ENCODE results near the gene PREB.

PREB gene

DNA sequence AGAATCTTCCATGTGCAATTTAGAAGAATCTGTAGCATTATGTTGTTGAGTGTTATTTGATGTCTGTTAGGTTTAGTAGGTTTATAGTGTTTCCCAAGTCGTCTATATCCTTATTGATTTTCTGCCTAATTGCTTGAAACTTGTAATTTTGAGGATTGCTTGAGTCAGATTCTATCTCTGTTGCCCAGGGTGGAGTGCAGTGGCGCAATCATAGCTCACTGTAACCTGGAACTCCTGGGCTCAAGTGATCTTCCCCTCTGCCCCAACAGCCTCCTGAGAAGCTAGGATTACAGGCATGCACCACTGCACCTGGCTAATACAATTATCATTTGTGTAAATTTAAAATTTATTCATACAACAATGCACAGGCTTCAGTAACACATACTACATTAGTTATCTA, 11.2 kb upstream of the PREB start:
- H3K9me3 Mint-ChIP-seq = peaks cover 0 to 2% of the 10 kb centered on the region in 2 donors
- no peak overlapping the region for H3K4me3 Mint-ChIP-seq
- H3K4me1 Mint-ChIP-seq = no peaks in the 10 kb centered on the region
- ATAC-seq (replicated peaks) = no peak
- H3K36me3 Mint-ChIP-seq = no peaks in the 10 kb centered on the region
- H3K27me3 Mint-ChIP-seq = peaks cover 12 to 30% of the 10 kb centered on the region in 2 donors
- H3K27ac Mint-ChIP-seq = no peak overlapping the region
- no peak for DNase-seq

DNA sequence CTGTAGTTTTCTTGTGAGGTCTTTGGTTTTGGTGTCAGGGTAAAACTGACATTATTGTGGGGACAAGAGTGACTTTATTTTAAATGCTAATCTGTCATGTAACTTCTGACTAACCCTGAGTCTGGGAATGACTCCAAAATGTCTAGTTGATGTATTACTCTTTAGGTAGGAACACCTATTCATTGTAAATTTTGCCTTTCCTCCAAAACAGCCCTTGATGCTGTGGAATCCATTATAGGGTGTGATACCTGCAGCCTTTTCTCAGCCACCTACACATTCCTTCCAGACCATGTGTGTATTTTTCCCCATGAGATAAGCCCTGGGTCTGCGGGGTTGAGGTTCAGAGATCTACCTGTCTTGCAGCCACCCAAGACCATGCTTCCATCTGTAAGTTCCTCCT, 8.8 kb upstream of the PREB start:
- Mint-ChIP-seq H3K9me3 (peaks cover 0 to 2% of the 10 kb centered on the region in 2 donors), H3K36me3 (no peaks in the 10 kb centered on the region), H3K27me3 (peaks cover 9 to 30% of the 10 kb centered on the region in 2 donors), H3K4me1 (no peaks in the 10 kb centered on the region), H3K4me3 (no peak overlapping the region), H3K27ac (no peak overlapping the region)
- DNase-seq = no peak
- no peak for ATAC-seq (replicated peaks)

DNA sequence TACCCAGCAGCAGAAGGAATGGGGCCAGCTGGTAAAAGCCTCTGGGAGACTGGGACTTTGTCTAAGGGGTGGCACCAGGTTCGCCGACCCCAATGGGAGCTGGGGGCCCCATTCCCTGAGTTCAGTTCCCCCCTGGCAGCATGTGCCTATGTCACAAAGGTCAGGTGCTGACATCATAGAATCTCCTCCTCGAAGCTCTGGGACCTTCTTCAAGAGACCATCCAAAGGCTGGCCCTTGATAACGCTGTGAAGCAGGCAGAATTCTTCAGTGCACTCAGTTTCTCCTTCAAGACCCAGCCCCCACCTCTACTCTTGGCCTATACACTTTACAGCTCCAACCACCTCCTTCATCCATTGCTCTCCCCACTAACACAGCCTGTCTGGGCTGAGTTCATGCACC, 4.9 kb upstream of the PREB start, which contains the start of gene PRR30:
Gene PRR30 (minus strand): TSS at position 101 of the 400 bp plus-strand sequence. CDS start 1,081 bp downstream, outside the sequence.
- peaks cover 0 to 15% of the 10 kb centered on the region in 2 donors for H3K27me3 Mint-ChIP-seq
- peaks cover 0 to 2% of the 10 kb centered on the region in 2 donors for H3K9me3 Mint-ChIP-seq
- H3K36me3 Mint-ChIP-seq = peaks cover 2 to 3% of the 10 kb centered on the region in 2 donors
- no peak within 1 kb of the TSS for H3K4me3 Mint-ChIP-seq
- DNase-seq (no peak), ATAC-seq (replicated peaks) (no peak)
- peaks cover 8 to 16% of the 10 kb centered on the region in 2 donors for H3K4me1 Mint-ChIP-seq
- no peak within 1 kb of the TSS for H3K27ac Mint-ChIP-seq

DNA sequence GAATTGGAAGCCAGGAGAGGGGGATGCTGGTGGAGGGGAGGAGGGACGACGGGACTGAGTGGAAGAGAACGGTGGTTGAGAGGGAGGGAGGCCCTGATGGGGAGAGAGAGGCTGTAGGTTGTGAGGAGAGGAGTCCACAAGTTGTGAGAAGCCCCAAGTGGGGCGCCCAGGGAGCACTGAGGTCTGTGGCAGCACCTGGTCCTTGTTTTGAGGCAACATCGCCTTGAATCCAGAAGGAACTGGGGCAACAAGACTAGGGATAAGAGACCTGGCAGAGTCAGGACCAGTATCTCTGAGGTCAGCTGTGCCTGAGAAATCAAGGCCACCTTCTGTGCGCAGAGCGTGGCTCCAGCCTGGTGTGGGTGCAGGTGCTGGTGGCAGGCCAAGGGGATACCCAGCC, 3.7 kb upstream of the PREB start:
- peaks cover 5 to 8% of the 10 kb centered on the region in 2 donors for H3K36me3 Mint-ChIP-seq
- no peak for DNase-seq
- no peak overlapping the region for H3K4me3 Mint-ChIP-seq
- ATAC-seq (replicated peaks) = no peak
- peaks cover 0 to under 1% of the 10 kb centered on the region in 2 donors for H3K9me3 Mint-ChIP-seq
- H3K27ac Mint-ChIP-seq = no peak overlapping the region
- peaks cover 12 to 26% of the 10 kb centered on the region in 2 donors for H3K4me1 Mint-ChIP-seq
- H3K27me3 Mint-ChIP-seq = peaks cover 0 to 3% of the 10 kb centered on the region in 2 donors

DNA sequence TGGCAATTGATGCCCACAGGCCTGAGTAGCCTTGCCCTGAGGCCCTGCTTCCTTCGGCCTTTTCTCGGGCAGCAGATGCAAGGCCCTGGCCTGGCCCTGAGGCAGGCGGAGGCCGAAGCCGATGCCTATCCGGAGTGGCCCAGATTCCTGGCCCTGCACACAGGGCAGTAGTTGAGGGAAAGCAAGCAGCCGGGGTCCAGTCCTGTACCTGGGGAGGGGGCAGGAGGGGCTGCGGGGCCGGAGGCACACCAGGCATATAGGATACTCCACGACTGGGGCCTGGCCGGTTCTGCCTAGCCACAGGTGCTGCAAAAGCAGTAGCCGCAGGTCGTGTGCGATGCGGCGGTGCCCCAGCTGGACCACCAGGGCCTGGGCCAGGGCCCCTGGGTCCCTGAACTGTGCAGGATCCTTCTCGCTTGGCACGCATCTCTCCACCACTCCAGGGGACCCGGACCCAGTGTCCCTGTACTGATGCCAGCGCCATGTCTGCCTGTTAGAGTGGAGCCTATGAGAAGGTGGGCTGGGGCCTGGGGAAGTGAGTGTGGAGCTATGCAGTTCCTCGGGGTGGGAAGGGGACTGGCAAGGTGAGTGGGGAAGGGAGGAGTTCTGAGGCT, 3.0 kb upstream of the PREB start:
- H3K36me3 Mint-ChIP-seq = peaks cover 9 to 12% of the 10 kb centered on the region in 2 donors
- no peaks in the 10 kb centered on the region for H3K27me3 Mint-ChIP-seq
- DNase-seq (no peak), ATAC-seq (replicated peaks) (no peak)
- no peak overlapping the region for H3K27ac Mint-ChIP-seq
- H3K9me3 Mint-ChIP-seq = no peaks in the 10 kb centered on the region
- peaks cover 16 to 32% of the 10 kb centered on the region in 2 donors for H3K4me1 Mint-ChIP-seq
- H3K4me3 Mint-ChIP-seq = no peak overlapping the region

DNA sequence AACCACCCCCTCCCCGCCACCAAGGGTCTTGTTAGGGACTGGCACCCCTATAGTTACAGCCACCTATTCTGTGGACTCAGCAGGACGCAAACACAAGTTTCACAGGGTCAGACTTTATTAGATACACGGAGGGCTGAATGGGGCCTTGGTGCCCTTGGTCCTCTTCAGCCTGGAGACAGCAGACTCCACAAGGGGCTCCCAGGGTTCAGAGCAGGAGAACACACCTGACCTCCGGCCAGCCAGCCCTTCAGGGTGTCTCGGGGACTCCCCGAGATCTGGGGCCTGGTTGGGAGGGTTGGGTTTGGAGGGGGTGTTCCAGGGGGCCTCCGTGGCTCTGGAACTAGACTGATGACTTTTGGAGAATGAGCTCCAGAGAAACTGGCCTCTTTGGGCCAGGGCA, 2.3 kb upstream of the PREB start:
- no peak overlapping the region for H3K4me3 Mint-ChIP-seq

DNA sequence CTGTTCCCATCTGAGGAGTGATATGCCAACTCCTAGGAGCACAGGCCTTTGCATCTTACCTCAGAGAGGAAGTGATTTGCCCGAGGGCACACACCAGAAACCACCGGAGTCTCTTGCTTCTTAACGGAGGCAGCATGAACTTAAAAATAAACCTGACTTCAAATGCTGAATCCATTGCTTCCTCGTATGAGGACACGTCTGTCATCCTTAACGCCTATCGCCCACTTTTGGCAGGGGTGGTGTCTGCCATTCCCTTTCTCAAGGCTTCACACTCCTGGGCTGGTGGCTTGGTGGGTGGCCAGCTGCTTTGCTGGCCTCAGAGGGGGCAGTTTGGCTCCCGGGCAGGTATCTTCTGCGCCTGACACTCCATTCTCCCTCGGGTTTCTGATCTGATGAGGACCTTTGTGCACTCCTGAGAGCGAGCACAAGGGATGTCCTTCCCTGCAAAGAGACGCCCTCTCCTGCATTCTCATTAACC, 1.1 kb upstream of the PREB start:
- Mint-ChIP-seq H3K27ac (peak overlapping the region; percentile 89), H3K4me1 (peaks cover 19 to 37% of the 10 kb centered on the region in 2 donors), H3K36me3 (peaks cover 19 to 25% of the 10 kb centered on the region in 2 donors), H3K9me3 (no peaks in the 10 kb centered on the region), H3K27me3 (no peaks in the 10 kb centered on the region), H3K4me3 (peak overlapping the region; percentile 89 to 95)
- DNase-seq = no peak
- ATAC-seq (replicated peaks) = no peak

More for the DNA sequence above, 2.3 kb upstream of the PREB start:
- H3K9me3 Mint-ChIP-seq = no peaks in the 10 kb centered on the region
- no peak for DNase-seq
- peaks cover 10 to 15% of the 10 kb centered on the region in 2 donors for H3K36me3 Mint-ChIP-seq
- no peak overlapping the region for H3K27ac Mint-ChIP-seq
- peaks cover 16 to 32% of the 10 kb centered on the region in 2 donors for H3K4me1 Mint-ChIP-seq
- ATAC-seq (replicated peaks) = no peak
- H3K27me3 Mint-ChIP-seq = no peaks in the 10 kb centered on the region

DNA sequence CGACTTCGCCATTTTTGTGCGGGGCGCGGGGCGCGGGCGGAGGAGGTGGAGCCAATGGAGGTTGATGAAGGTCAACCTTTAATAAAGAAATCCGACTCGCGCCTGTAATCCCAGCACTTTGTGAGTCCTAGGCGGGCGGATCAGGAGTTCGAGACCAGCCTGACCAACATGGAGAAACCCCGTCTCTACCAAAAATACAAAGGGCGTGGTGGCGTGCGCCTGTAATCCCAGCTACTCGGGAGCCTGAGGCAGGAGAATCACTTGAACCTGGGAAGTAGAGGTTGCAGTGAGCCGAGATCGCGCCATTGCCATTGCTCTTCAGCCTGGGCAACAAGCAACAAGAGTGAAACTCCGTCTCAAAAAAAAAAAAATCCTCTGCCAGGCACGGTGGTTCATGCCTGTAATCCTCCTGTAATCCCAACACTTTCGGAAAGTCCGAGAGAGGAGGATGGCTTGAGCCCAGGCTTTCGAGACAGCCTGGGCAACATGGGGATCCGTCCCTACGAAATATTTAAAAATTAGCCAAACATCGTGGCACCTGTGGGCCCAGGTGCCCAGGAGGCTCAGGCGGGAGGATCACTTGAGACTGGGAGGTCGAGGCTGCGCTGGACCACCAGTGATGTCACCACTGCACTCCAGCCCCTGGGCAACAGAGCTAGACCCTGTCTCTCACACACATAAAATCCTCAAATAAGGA, 493 bp upstream of the PREB start:
- peaks cover 19 to 29% of the 10 kb centered on the region in 2 donors for H3K36me3 Mint-ChIP-seq

DNA sequence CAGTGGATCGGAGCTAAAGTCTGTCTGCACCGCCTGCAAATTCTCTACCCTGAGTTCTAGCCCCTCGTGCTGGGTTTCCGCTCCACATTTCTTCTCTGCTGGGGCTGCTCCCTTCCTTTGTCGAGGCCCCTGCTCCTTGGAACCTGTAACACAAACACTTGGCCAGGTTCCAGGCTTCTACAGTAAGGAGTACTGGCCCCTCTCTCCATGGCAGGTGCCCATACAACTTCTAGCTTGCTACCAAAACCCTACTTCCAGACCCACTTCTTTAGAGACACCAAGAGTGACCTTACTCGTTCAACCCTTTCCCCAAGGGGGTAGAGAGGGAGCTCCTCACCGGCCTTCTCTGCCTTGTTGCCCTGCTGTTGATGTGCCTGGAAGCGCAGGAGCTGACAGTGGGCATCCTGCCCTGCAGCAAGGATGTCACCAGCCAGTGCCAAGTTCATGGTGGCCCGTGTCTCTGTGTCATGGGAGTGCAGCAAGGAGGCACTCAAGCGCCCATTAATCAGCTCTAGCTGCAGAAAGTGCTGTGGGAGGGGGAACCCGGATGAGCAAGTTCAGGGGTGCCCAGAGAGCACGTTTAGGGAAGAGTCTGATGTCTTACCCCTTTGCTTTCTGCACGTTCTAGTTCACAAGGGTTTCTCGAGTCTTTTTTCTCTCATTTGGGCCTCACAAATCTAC, 1.1 kb downstream of the PREB start:
- DNase-seq (no peak), ATAC-seq (replicated peaks) (peak in 1 of 2 donors; percentile 13)
- H3K4me1 Mint-ChIP-seq = peaks cover 22 to 43% of the 10 kb centered on the region in 2 donors
- H3K9me3 Mint-ChIP-seq = no peaks in the 10 kb centered on the region
- H3K4me3 Mint-ChIP-seq = peak overlapping the region; percentile 89 to 95
- peak overlapping the region; percentile 73 for H3K27ac Mint-ChIP-seq
- H3K27me3 Mint-ChIP-seq = no peaks in the 10 kb centered on the region
- H3K36me3 Mint-ChIP-seq = peaks cover 24 to 36% of the 10 kb centered on the region in 2 donors

More for the DNA sequence above, 493 bp upstream of the PREB start:
- H3K4me3 Mint-ChIP-seq = peak overlapping the region; percentile 89 to 95
- H3K27ac Mint-ChIP-seq = peak overlapping the region; percentile 98
- ATAC-seq (replicated peaks) = no peak
- DNase-seq = no peak
- no peaks in the 10 kb centered on the region for H3K9me3 Mint-ChIP-seq
- H3K27me3 Mint-ChIP-seq = no peaks in the 10 kb centered on the region
- peaks cover 19 to 37% of the 10 kb centered on the region in 2 donors for H3K4me1 Mint-ChIP-seq

DNA sequence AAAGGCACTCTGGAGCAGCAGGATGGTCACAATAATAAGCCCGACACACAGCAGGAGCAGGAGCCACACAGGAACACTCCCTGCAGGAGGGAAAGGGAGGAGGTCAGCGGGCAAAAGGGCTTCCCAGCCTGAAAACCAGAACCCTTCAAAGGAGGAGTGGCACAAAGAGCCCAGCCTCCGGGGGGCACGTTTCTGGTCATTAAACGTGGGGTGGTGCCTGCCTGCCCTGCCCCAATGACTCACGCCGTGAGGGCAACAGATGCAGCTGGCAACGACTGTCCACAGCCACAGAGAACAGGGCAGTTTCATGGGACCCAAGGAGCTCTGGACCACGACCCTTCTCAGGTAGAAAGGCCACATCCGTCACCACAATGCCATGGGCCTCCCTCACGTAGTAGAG, 3.0 kb downstream of the PREB start:
- peaks cover 22 to 43% of the 10 kb centered on the region in 2 donors for H3K4me1 Mint-ChIP-seq
- H3K9me3 Mint-ChIP-seq = no peaks in the 10 kb centered on the region
- ATAC-seq (replicated peaks) = no peak
- no peak for DNase-seq
- peaks cover 24 to 36% of the 10 kb centered on the region in 2 donors for H3K36me3 Mint-ChIP-seq
- no peak overlapping the region for H3K4me3 Mint-ChIP-seq
- no peak overlapping the region for H3K27ac Mint-ChIP-seq
- no peaks in the 10 kb centered on the region for H3K27me3 Mint-ChIP-seq

DNA sequence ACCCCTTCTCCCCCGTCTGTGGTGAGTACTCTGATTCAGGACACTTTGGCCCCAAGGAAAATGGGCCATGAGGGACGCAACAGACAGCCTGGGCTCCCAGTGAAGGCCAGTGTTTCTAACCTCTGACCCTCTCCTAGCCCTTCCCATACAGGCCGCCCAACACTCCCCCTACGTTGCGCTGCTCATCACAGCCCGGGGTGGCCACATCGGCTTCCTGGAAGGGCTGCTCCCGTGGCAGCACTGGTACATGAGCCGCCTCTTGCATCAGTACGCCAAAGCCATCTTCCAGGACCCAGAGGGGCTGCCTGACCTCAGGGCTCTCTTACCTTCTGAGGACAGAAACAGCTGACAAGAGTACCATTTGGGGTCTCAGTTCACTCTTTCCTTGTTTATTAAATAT, 4.0 kb downstream of the PREB start:
- H3K4me3 Mint-ChIP-seq = no peak overlapping the region
- peaks cover 19 to 38% of the 10 kb centered on the region in 2 donors for H3K4me1 Mint-ChIP-seq
- ATAC-seq (replicated peaks) (no peak), DNase-seq (no peak)
- H3K27me3 Mint-ChIP-seq = no peaks in the 10 kb centered on the region
- H3K36me3 Mint-ChIP-seq = peaks cover 24 to 36% of the 10 kb centered on the region in 2 donors
- no peaks in the 10 kb centered on the region for H3K9me3 Mint-ChIP-seq
- no peak overlapping the region for H3K27ac Mint-ChIP-seq

DNA sequence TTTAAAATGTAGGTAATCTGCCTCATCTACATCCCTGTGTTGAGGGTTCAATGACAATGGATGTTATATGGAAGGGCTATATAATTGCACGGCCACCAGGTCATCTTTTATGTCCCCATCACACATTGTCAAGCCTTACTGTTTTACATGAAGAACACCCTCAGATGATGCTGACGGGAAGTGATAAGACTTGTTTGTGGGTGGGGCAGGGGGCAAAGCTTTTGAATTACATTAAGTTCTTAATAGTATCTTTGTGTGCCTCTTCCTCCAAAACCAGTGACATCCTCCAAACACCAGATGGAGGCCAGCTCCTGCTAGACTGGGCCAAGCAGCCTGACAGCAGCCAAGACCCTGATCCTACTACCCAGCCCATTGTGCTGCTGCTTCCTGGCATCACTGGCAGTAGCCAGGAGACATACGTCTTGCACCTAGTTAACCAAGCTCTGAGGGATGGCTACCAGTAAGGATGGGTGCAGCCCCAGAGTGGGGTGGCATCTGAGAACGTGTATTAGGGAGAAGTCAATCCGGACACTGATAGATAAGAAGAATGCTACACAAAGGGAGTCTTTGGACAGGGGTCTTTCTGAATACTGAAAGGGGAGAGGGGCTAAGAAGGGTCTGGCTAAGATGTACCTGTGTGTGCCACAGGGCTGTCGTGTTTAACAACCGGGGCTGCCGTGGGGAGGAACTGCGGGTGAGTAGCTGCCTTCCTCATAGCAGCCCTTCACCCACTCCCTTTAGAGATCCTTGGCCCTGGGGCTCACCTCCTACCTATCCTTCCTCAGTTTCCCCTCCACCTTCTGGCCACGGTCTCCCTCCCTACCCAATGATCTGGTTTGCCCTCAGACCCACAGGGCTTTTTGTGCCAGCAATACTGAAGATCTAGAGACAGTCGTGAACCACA, 5.5 kb downstream of the PREB start:
- Mint-ChIP-seq H3K9me3 (no peaks in the 10 kb centered on the region), H3K36me3 (peaks cover 22 to 32% of the 10 kb centered on the region in 2 donors), H3K4me3 (no peak overlapping the region), H3K4me1 (peaks cover 16 to 28% of the 10 kb centered on the region in 2 donors), H3K27me3 (no peaks in the 10 kb centered on the region), H3K27ac (no peak overlapping the region)
- DNase-seq (no peak), ATAC-seq (replicated peaks) (no peak)

DNA sequence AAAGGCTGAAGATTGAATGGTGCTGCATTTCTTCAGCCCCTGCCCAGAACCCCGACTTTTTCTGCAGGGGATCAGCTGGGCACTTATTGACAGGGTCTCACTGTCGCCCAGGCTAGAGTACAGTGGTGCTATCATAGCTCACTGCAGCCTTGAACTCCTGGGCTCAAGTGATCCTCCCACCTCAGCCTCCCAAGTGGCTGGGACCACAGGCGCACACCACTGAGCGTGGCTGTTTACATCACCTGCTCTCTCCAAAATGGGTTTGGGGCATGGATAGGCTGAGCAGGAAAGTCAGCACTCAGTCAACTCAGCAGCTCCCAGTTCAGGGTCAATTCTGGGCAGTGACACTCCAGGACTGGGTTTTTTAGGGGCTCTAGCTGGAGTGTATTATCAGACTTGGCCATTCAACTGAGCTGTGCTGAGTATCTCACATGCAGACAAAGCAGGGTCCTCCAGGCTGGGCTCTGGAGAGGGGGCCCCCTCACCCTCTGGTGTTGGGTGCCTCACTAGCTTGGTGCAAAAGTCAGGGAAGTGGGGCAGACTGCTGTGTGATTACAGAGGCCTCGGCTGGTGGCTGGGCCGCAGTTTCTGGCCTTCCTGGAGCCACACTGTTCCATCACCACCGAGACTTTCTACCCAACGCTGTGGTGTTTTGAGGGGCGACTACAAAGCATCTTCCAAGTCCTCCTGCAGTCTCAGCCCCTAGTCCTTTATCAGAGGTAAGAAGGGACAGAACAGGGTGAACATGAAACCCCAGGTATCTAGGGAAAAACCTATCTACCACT, 6.4 kb downstream of the PREB start:
- peaks cover 17 to 27% of the 10 kb centered on the region in 2 donors for H3K4me1 Mint-ChIP-seq
- no peaks in the 10 kb centered on the region for H3K9me3 Mint-ChIP-seq
- H3K4me3 Mint-ChIP-seq = no peak overlapping the region
- ATAC-seq (replicated peaks) (no peak), DNase-seq (no peak)
- peaks cover 18 to 27% of the 10 kb centered on the region in 2 donors for H3K36me3 Mint-ChIP-seq
- H3K27me3 Mint-ChIP-seq = no peaks in the 10 kb centered on the region
- no peak overlapping the region for H3K27ac Mint-ChIP-seq

All from stimulated activated naive B cell treated with anti-CD40 and anti-IgM and Interleukin-4, amounts not matched to agents 10 μg/mL and 1 μg/mL and 100 μg/mL, for 72 hours (primary cell).